CD14-positive monocyte (primary cell): ENCODE measurements around the gene SLC39A3. TPM values are rescaled to one million over a fixed set of nuclear protein-coding genes. Genes with fewer than 3 reads are reported as not detected.

Experiments
- DNase-seq, 3 donors: peaks; one replicate each; pipeline ENCODE4 v3.0.0-alpha.2; 2011 to 2022
- H2AFZ ChIP-seq: 2 replicates; pipeline ENCODE4 v1.6.0; 2012; ENCODE audit warnings: mild to moderate bottlenecking, low read depth, low read length, inconsistent platforms; ENCODE audit not compliant: insufficient read depth, poor library complexity, severe bottlenecking
- H3K27ac ChIP-seq, 2 donors: 1 replicate in 1 of 2; 2 replicates in 1 of 2; pipeline ENCODE4 v1.5.1; 2012 to 2013; ENCODE audit warnings: low read length in 2 of 2, control low read depth in 1 of 2, inconsistent platforms in 1 of 2, low read depth in 1 of 2, mild to moderate bottlenecking in 1 of 2
- H3K27me3 ChIP-seq, 2 donors: one replicate each; pipeline versions ENCODE4 v1.6.0 to v1.6.1; 2011 to 2013; ENCODE audit warnings: low read length in 2 of 2; ENCODE audit not compliant: control insufficient read depth in 2 of 2, insufficient read depth in 2 of 2
- H3K36me3 ChIP-seq, 2 donors: replicated peaks in 1 of 2; 1 replicate in 1 of 2; 2 replicates in 1 of 2; pipeline versions ENCODE4 v1.5.1 to v1.6.1; 2012 to 2013; ENCODE audit warnings: low read length in 2 of 2, control low read depth in 1 of 2, inconsistent platforms in 1 of 2, mild to moderate bottlenecking in 1 of 2; ENCODE audit not compliant: insufficient read depth in 2 of 2, control insufficient read depth in 1 of 2
- H3K4me1 ChIP-seq, 2 donors: 1 replicate in 1 of 2; 2 replicates in 1 of 2; pipeline versions ENCODE4 v1.5.1 to v1.6.1; 2012 to 2013; ENCODE audit warnings: low read length in 2 of 2, control low read depth in 1 of 2, inconsistent platforms in 1 of 2, mild to moderate bottlenecking in 1 of 2, moderate library complexity in 1 of 2; ENCODE audit not compliant: insufficient read depth in 2 of 2, control insufficient read depth in 1 of 2
- H3K4me2 ChIP-seq: replicated peaks from 2 replicates; pipeline ENCODE3; 2012; ENCODE audit warnings: low read length, moderate library complexity, mild to moderate bottlenecking; ENCODE audit not compliant: poor library complexity, severe bottlenecking; ENCODE audit errors: extremely low read depth
- H3K4me3 ChIP-seq, 3 experiments: fragments of 200-600 bp in 1 of 3; sonication (generic) in 1 of 3; replicated peaks in 1 of 3; 1 replicate in 2 of 3; 2 replicates in 1 of 3; pipeline ENCODE4 v1.5.1; 2011 to 2013; ENCODE audit warnings: low read length in 3 of 3, mild to moderate bottlenecking in 3 of 3, control low read depth in 2 of 3, low read depth in 2 of 3, inconsistent platforms in 1 of 3, moderate library complexity in 1 of 3
- H3K79me2 ChIP-seq: 2 replicates; pipeline ENCODE4 v1.6.0; 2012; ENCODE audit warnings: mild to moderate bottlenecking, control low read depth, inconsistent platforms, low read length, moderate library complexity; ENCODE audit not compliant: insufficient read depth
- H3K9ac ChIP-seq: 2 replicates; pipeline ENCODE4 v1.6.0; 2017; ENCODE audit warnings: low read length, mild to moderate bottlenecking; ENCODE audit not compliant: insufficient read depth, poor library complexity, severe bottlenecking
- H3K9me3 ChIP-seq, 2 donors: replicated peaks in 1 of 2; 1 replicate in 1 of 2; 2 replicates in 1 of 2; pipeline versions ENCODE4 v1.5.1 to v1.6.1; 2012 to 2013; ENCODE audit warnings: low read length in 2 of 2, control low read depth in 1 of 2; ENCODE audit not compliant: control insufficient read depth in 1 of 2, insufficient read depth in 1 of 2
- H4K20me1 ChIP-seq: 2 replicates; pipeline ENCODE4 v1.6.0; 2012; ENCODE audit warnings: mild to moderate bottlenecking, low read length, control low read depth, moderate library complexity; ENCODE audit not compliant: insufficient read depth
- H3K27ac Mint-ChIP-seq, 7 donors: one replicate each; pipeline ENCODE4 v1.8.0; 2020; ENCODE audit warnings: mild to moderate bottlenecking in 7 of 7, mixed read lengths in 7 of 7, moderate library complexity in 6 of 7, inconsistent platforms in 2 of 7
- H3K27me3 Mint-ChIP-seq, 3 donors: one replicate each; pipeline ENCODE4 v1.8.0; 2021 to 2022; ENCODE audit warnings: low read depth in 3 of 3, mild to moderate bottlenecking in 3 of 3, mixed read lengths in 3 of 3, moderate library complexity in 3 of 3, inconsistent platforms in 1 of 3
- H3K36me3 Mint-ChIP-seq, 2 donors: one replicate each; pipeline ENCODE4 v1.8.0; 2020; ENCODE audit warnings: mixed read lengths in 2 of 2, inconsistent platforms in 1 of 2, mild to moderate bottlenecking in 1 of 2
- H3K4me1 Mint-ChIP-seq: one replicate; pipeline ENCODE4 v1.8.0; 2020; ENCODE audit warnings: mild to moderate bottlenecking, mixed read lengths
- H3K4me3 Mint-ChIP-seq, 2 donors: one replicate each; pipeline ENCODE4 v1.8.0; 2020; ENCODE audit warnings: mild to moderate bottlenecking in 2 of 2, mixed read lengths in 2 of 2, moderate library complexity in 1 of 2
- H3K9me3 Mint-ChIP-seq, 7 donors: one replicate each; pipeline ENCODE4 v1.8.0; 2020 to 2022; ENCODE audit warnings: mixed read lengths in 7 of 7, mild to moderate bottlenecking in 6 of 7, moderate library complexity in 6 of 7, inconsistent platforms in 2 of 7
- WGBS: methylation state at CpG from one replicate; pipeline ENCODE4 v1.1.5; 2013; ENCODE audit warnings: missing lambda C conversion rate; ENCODE audit not compliant: insufficient coverage; 5-methylcytosine and 5-hydroxymethylcytosine counted together
- intact Hi-C, 2 donors: fragments of 100-400 bp; cut with micrococcal nuclease; formaldehyde crosslinking; loops; one replicate each; pipeline versions ENCODE4 v1.15.0 to v1.15.1; 2023
- polyA plus RNA-seq, 3 donors: library from polyadenylated mRNA; depleted of rRNA in 1 of 3; unstranded in 2 of 3; stranded (reverse) in 1 of 3; fragments of 300-500 nt in 2 of 3; fragments of >200 nt in 1 of 3; fragmentation: Illumina TruSeq in 2 of 3; gene quantifications; 1 replicate in 2 of 3; 2 replicates in 1 of 3; pipeline ENCODE4 v1.2.3, GENCODE V29; 2012 to 2021
- TF ChIP-seq, protein P1 (sequence below): fragments of 200-600 bp; IDR thresholded peaks from one replicate; pipeline ENCODE4 v1.8.0; 2022; ENCODE audit warnings: antibody characterized with exemption, mild to moderate bottlenecking

SLC39A3 gene
- polyA plus RNA-seq, 3 donors: 14.2 to 39.5 (median 37.0) TPM

DNA sequence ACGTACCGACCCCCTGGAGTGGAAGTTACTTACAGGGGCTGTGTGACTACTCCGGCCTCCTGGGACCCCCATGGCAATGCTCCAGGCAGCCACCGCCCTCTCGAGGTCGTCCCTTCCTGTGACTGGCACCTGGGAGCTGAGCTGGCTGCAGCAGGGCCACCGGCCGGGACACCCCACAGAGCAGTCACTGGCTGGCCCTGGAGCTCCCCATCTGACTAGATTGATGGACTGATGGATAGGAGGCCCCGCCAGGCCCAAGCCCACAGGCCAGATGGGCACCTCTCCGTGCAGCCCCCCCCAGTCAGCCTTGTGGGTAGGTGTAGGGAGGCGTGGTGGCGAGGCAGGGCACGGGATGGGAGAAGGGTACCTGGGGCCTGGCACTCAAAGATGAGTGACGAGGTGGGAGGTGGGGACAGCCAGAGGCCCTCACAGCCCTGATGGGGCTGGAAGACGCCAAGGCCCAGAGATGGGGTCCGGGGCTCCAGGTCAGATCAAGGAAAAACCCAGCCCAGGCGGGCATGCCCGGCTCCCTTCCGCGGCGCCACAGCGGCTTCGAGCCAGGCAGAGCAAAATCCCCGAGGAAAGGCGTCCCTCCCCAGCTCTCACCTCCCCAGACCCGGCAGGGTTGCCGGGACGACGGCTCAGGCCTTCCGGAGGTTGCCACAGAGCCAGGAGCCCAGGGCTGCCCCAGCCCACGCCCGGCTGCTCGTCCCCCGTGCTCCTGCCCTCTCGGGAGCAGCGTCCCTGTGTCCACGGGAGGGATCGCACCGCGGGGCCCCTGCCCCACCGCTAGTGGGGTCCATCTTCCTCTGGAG, 8.4 kb downstream of the SLC39A3 start:
- H3K79me2 ChIP-seq: peaks cover 5% of the 10 kb centered on the region
- DNase-seq: no peak
- 93% methylated on average over 36 of the region's 41 CpGs for WGBS

DNA sequence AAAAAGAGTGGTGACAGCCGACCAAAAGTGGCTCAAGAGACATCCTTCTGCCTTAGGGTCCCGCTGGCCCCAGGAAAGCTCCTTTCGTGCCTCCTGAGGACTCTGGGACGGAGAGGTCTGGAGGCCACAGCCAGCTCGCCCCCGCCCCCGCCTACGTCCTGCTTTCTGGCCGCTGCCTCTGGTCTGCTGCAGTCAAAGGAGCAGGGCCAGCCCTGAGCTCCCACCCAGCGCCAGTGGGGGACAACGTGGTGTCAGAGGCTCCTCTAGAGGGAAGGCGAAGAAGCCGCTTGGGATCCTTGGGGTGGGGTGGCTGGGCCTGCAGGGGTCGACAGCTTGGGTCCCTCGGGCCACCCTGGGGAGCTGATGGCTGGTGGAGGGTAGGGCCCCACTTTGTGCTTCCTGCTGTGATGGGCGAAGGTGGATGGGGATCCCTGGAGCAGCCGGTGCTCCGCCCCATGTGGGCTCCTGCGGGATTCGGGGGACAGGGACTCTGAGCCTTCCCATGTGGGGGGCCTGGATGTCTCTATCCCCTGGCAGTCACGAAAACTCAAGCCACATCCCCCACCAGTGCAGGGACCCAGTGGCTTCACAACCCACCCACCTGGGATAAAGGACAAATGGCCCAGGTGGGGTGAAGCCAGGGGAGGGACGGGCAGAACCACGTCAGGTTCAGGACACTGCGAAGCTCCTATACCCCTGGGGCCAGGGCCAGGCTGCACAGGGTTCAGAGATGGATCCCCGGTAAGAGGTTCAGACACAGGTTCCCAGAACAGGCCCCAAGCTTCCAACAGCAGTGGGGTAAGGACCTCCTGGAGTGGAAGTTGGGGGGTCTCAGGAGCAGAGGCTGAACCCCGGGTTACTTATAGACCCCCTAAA, 9.6 kb downstream of the SLC39A3 start:
- Mint-ChIP-seq H3K4me1 (no peaks in the 10 kb centered on the region), H3K27me3 (peaks cover 22 to 32% (median 27%) of the 10 kb centered on the region in 3 donors), H3K9me3 (peaks cover 0 to 4% (median 0%) of the 10 kb centered on the region in 7 donors), H3K27ac (no peak overlapping the region), H3K36me3 (peaks cover 17 to 31% of the 10 kb centered on the region in 2 donors), H3K4me3 (no peak overlapping the region)
- H3K4me2 ChIP-seq: no peak overlapping the region
- H3K9me3 ChIP-seq: no peaks in the 10 kb centered on the region
- no peak for DNase-seq
- no peak overlapping the region for H3K9ac ChIP-seq
- no peak overlapping the region for H3K27ac ChIP-seq
- H3K4me1 ChIP-seq: no peaks in the 10 kb centered on the region
- H3K27me3 ChIP-seq: peaks cover 0 to 15% of the 10 kb centered on the region in 2 donors
- TF ChIP-seq, protein P1, sequence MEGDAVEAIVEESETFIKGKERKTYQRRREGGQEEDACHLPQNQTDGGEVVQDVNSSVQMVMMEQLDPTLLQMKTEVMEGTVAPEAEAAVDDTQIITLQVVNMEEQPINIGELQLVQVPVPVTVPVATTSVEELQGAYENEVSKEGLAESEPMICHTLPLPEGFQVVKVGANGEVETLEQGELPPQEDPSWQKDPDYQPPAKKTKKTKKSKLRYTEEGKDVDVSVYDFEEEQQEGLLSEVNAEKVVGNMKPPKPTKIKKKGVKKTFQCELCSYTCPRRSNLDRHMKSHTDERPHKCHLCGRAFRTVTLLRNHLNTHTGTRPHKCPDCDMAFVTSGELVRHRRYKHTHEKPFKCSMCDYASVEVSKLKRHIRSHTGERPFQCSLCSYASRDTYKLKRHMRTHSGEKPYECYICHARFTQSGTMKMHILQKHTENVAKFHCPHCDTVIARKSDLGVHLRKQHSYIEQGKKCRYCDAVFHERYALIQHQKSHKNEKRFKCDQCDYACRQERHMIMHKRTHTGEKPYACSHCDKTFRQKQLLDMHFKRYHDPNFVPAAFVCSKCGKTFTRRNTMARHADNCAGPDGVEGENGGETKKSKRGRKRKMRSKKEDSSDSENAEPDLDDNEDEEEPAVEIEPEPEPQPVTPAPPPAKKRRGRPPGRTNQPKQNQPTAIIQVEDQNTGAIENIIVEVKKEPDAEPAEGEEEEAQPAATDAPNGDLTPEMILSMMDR: no peak
- peaks cover 12 to 35% of the 10 kb centered on the region in 2 donors for H3K36me3 ChIP-seq
- intact Hi-C loops: no loop called here
- no peaks in the 10 kb centered on the region for H4K20me1 ChIP-seq
- H3K79me2 ChIP-seq: no peaks in the 10 kb centered on the region
- H3K4me3 ChIP-seq: no peak overlapping the region
- WGBS: 97% methylated on average over 17 of the region's 26 CpGs
- H2AFZ ChIP-seq: no peak overlapping the region

More for the DNA sequence above, 8.4 kb downstream of the SLC39A3 start:
- no peak overlapping the region for H3K4me3 Mint-ChIP-seq
- no peaks in the 10 kb centered on the region for H3K4me1 Mint-ChIP-seq
- Histone ChIP-seq H2AFZ (no peak overlapping the region), H3K27me3 (peaks cover 0 to 13% of the 10 kb centered on the region in 2 donors), H3K4me2 (no peak overlapping the region), H3K9ac (no peak overlapping the region), H3K4me3 (no peak overlapping the region), H3K27ac (no peak overlapping the region), H3K36me3 (peaks cover 21 to 47% of the 10 kb centered on the region in 2 donors), H3K4me1 (no peaks in the 10 kb centered on the region), H4K20me1 (no peaks in the 10 kb centered on the region), H3K9me3 (no peaks in the 10 kb centered on the region)
- intact Hi-C loops: no loop called here
- peaks cover 29 to 43% of the 10 kb centered on the region in 2 donors for H3K36me3 Mint-ChIP-seq
- TF ChIP-seq, protein P1: no peak
- peaks cover 17 to 22% (median 20%) of the 10 kb centered on the region in 3 donors for H3K27me3 Mint-ChIP-seq
- peaks cover 0 to 4% (median 0%) of the 10 kb centered on the region in 7 donors for H3K9me3 Mint-ChIP-seq
- no peak overlapping the region for H3K27ac Mint-ChIP-seq
